Natural killer cell (primary cell): Measurements from ENCODE around the gene CPLX4. TPM values are rescaled to one million over a fixed set of nuclear protein-coding genes. Genes with fewer than 3 reads are reported as not detected.

Experiments
- ATAC-seq, 3 donors: fragments of 150-1000 bp in 2 of 3; fragments of 200-7000 bp in 1 of 3; cut with Tn5 transposase; 1 replicate in 1 of 3; 2 replicates in 2 of 3; pipeline ENCODE4 v1.10.0; 2021; ENCODE audit warnings: mild to moderate bottlenecking in 2 of 3, moderate library complexity in 2 of 3
- DNase-seq, 2 donors: peaks; one replicate each; pipeline versions ENCODE4 v3.0.0 to v3.0.0-alpha.2; 2013 to 2021; ENCODE audit warnings: mixed read lengths in 1 of 2
- H3K27ac ChIP-seq: one replicate; pipeline ENCODE4 v1.5.1; 2013; ENCODE audit warnings: mild to moderate bottlenecking, low read length
- H3K27me3 ChIP-seq: one replicate; pipeline ENCODE4 v1.6.1; 2013; ENCODE audit warnings: low read length; ENCODE audit not compliant: control insufficient read depth, insufficient read depth
- H3K36me3 ChIP-seq: one replicate; pipeline ENCODE4 v1.6.1; 2013; ENCODE audit warnings: low read length; ENCODE audit not compliant: control insufficient read depth, insufficient read depth
- H3K4me1 ChIP-seq: one replicate; pipeline ENCODE4 v1.6.1; 2013; ENCODE audit warnings: low read length; ENCODE audit not compliant: control insufficient read depth, insufficient read depth
- H3K4me3 ChIP-seq: one replicate; pipeline ENCODE4 v1.5.1; 2013; ENCODE audit warnings: low read length
- H3K9me3 ChIP-seq: one replicate; pipeline ENCODE4 v1.6.1; 2013; ENCODE audit warnings: low read length; ENCODE audit not compliant: control insufficient read depth, insufficient read depth
- H3K27ac Mint-ChIP-seq, 2 donors: one replicate each; pipeline ENCODE4 v1.8.0; 2022; ENCODE audit warnings: mild to moderate bottlenecking in 2 of 2, mixed read lengths in 2 of 2, moderate library complexity in 1 of 2
- H3K27me3 Mint-ChIP-seq, 2 donors: one replicate each; pipeline ENCODE4 v1.8.0; 2022; ENCODE audit warnings: low read depth in 2 of 2, mixed read lengths in 2 of 2
- H3K36me3 Mint-ChIP-seq: one replicate; pipeline ENCODE4 v1.8.0; 2022; ENCODE audit warnings: mixed read lengths
- H3K4me1 Mint-ChIP-seq, 2 donors: one replicate each; pipeline ENCODE4 v1.8.0; 2022; ENCODE audit warnings: mixed read lengths in 2 of 2
- H3K4me3 Mint-ChIP-seq: one replicate; pipeline ENCODE4 v1.8.0; 2022; ENCODE audit warnings: mild to moderate bottlenecking, moderate library complexity, mixed read lengths
- H3K9me3 Mint-ChIP-seq, 2 donors: one replicate each; pipeline ENCODE4 v1.8.0; 2022; ENCODE audit warnings: mixed read lengths in 2 of 2
- WGBS: methylation state at CpG from one replicate; pipeline ENCODE4 v1.1.7; 2013; ENCODE audit warnings: missing lambda C conversion rate; ENCODE audit not compliant: insufficient coverage; 5-methylcytosine and 5-hydroxymethylcytosine counted together
- intact Hi-C: fragments of 100-400 bp; cut with micrococcal nuclease; formaldehyde crosslinking; loops from one replicate; pipeline ENCODE4 v1.14.2; 2022
- total RNA-seq, 4 donors: library from RNA; stranded (reverse); fragments of 120-200 nt in 1 of 4; gene quantifications; one replicate each; pipeline versions ENCODE4 v1.2.3 to v1.2.4, GENCODE V29; 2013 to 2022
- TF ChIP-seq, protein P1 (sequence below): fragments of 200-600 bp; IDR thresholded peaks from one replicate; pipeline ENCODE4 v1.8.0; 2022; ENCODE audit warnings: antibody characterized with exemption

Gene CPLX4
- total RNA-seq, 3 donors from 2014 or later (not counting 1 experiment from before 2014, with no cell fraction given) = not detected

DNA sequence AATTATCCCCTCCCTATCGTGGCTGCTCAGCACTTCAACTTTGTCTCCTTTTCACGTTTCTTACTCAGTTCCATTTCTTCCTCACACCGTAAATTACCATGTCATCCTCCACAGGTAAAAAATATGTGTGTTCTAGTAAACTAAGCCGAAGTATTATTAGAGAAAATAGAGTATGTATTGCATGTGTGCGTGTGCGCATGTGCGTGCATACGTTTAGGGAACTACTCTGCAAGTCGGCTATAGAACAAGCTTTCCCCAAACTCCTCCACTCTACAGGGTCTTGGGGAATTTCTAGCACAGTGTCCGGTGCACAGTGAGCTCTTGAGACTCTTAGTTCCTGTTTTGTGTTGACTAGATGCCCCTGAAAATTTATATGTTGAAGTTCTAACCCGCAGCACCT, 36.1 kb downstream of the CPLX4 start:
- Histone ChIP-seq H3K27me3 (peaks cover 8% of the 10 kb centered on the region), H3K4me3 (no peak overlapping the region), H3K27ac (no peak overlapping the region), H3K4me1 (no peaks in the 10 kb centered on the region), H3K36me3 (no peaks in the 10 kb centered on the region), H3K9me3 (no peaks in the 10 kb centered on the region)
- intact Hi-C loops = no loop called here
- H3K4me3 Mint-ChIP-seq = no peak overlapping the region
- peaks cover 0 to 2% of the 10 kb centered on the region in 2 donors for H3K9me3 Mint-ChIP-seq
- TF ChIP-seq, protein P1, sequence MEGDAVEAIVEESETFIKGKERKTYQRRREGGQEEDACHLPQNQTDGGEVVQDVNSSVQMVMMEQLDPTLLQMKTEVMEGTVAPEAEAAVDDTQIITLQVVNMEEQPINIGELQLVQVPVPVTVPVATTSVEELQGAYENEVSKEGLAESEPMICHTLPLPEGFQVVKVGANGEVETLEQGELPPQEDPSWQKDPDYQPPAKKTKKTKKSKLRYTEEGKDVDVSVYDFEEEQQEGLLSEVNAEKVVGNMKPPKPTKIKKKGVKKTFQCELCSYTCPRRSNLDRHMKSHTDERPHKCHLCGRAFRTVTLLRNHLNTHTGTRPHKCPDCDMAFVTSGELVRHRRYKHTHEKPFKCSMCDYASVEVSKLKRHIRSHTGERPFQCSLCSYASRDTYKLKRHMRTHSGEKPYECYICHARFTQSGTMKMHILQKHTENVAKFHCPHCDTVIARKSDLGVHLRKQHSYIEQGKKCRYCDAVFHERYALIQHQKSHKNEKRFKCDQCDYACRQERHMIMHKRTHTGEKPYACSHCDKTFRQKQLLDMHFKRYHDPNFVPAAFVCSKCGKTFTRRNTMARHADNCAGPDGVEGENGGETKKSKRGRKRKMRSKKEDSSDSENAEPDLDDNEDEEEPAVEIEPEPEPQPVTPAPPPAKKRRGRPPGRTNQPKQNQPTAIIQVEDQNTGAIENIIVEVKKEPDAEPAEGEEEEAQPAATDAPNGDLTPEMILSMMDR = no peak
- no peaks in the 10 kb centered on the region for H3K36me3 Mint-ChIP-seq
- 79% methylated on average over 8 of the region's 11 CpGs for WGBS
- no peaks in the 10 kb centered on the region for H3K4me1 Mint-ChIP-seq
- ATAC-seq (no peak), DNase-seq (no peak)
- H3K27me3 Mint-ChIP-seq = peaks cover 32 to 33% of the 10 kb centered on the region in 2 donors
- H3K27ac Mint-ChIP-seq = no peak overlapping the region

DNA sequence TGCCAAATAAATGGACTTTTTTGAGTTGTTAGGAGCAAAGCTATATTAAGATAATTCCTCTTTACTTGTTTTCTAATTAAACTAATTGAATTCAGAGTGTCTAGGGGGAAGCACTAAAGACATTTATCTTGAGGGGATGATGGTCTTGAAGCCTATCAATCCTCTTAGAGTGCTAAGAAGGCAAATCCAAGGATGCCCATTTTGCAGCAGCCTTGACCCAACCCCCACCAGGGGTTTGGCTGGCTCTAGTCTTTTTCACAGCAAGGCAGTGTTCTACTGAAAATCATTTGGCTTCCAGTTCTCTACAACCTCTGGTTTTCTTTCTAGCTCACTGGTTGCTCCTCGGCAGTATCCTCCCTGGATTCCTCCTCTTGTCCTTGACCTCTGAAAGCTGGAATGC, 38.7 kb downstream of the CPLX4 start:
- intact Hi-C loops = no loop called here
- H3K4me1 Mint-ChIP-seq = no peaks in the 10 kb centered on the region
- H3K27me3 Mint-ChIP-seq = peaks cover 44 to 59% of the 10 kb centered on the region in 2 donors
- H3K36me3 Mint-ChIP-seq = no peaks in the 10 kb centered on the region
- H3K9me3 ChIP-seq = no peaks in the 10 kb centered on the region
- H3K27ac ChIP-seq = no peak overlapping the region
- 70% methylated on average over 1 of the region's 1 CpG for WGBS
- ATAC-seq (no peak), DNase-seq (no peak)
- no peak overlapping the region for H3K27ac Mint-ChIP-seq
- peaks cover 12% of the 10 kb centered on the region for H3K27me3 ChIP-seq
- no peak overlapping the region for H3K4me3 Mint-ChIP-seq
- TF ChIP-seq, protein P1 = no peak
- H3K36me3 ChIP-seq = no peaks in the 10 kb centered on the region
- H3K9me3 Mint-ChIP-seq = peaks cover 0 to 2% of the 10 kb centered on the region in 2 donors
- no peak overlapping the region for H3K4me3 ChIP-seq
- no peaks in the 10 kb centered on the region for H3K4me1 ChIP-seq

DNA sequence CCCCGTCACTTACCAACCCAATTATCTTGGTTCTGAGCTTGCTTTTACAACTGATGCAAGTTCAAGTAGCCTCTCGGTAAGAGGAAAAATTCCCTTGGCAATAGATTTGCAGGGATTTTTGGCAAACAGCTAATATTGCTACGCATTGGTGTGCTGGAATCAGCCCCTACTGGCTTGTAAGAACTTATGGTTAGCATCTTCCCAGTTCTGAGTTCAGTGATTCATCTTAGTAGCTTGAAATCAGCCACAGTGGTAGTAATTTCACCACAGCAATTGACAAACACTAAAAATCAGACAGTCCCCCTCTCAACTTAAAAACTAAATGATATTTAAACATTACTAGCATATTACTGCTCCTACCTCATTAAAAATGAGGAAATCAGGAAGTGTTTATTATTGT, 39.3 kb downstream of the CPLX4 start:
- intact Hi-C loops = no loop called here
- TF ChIP-seq, protein P1 = no peak
- Histone ChIP-seq H3K36me3 (no peaks in the 10 kb centered on the region), H3K9me3 (no peaks in the 10 kb centered on the region), H3K27ac (no peak overlapping the region), H3K4me3 (no peak overlapping the region), H3K27me3 (peaks cover 17% of the 10 kb centered on the region), H3K4me1 (no peaks in the 10 kb centered on the region)
- Mint-ChIP-seq H3K9me3 (peaks cover 0 to under 1% of the 10 kb centered on the region in 2 donors), H3K36me3 (no peaks in the 10 kb centered on the region), H3K4me1 (no peaks in the 10 kb centered on the region), H3K27me3 (peaks cover 43 to 59% of the 10 kb centered on the region in 2 donors), H3K27ac (no peak overlapping the region), H3K4me3 (no peak overlapping the region)
- WGBS = 51% methylated on average over 3 of the region's 3 CpGs
- ATAC-seq = no peak
- DNase-seq = no peak

DNA sequence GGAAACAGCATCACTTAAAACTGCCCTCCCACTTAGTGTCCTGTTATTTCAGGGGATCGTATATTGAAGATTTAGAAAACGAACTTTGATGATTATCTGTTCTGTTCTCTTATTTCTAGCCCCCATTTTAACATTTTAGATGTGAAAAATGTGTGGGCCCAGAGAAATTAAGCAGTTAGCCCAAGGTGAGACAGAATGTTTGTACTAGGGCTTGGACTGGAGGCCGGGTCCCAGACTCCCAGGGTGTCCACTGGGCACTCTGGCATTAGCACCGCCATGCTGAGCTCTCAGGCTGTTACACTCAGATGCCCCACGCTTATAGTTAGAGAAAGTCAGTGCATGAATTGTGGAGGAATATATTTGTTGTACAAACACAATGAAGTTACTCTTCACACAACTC, 39.7 kb downstream of the CPLX4 start:
- WGBS = 85% methylated on average over 2 of the region's 5 CpGs
- Mint-ChIP-seq H3K27ac (no peak overlapping the region), H3K27me3 (peaks cover 46 to 61% of the 10 kb centered on the region in 2 donors), H3K4me3 (no peak overlapping the region), H3K36me3 (no peaks in the 10 kb centered on the region), H3K9me3 (no peaks in the 10 kb centered on the region), H3K4me1 (peaks cover 0 to 4% of the 10 kb centered on the region in 2 donors)
- Histone ChIP-seq H3K9me3 (no peaks in the 10 kb centered on the region), H3K4me1 (no peaks in the 10 kb centered on the region), H3K36me3 (no peaks in the 10 kb centered on the region), H3K4me3 (no peak overlapping the region), H3K27me3 (peaks cover 21% of the 10 kb centered on the region), H3K27ac (no peak overlapping the region)
- ATAC-seq = no peak
- TF ChIP-seq, protein P1 = no peak
- DNase-seq = no peak
- intact Hi-C loops = no loop called here
